ENCODE measurements around the gene VPS4A.

DNA sequence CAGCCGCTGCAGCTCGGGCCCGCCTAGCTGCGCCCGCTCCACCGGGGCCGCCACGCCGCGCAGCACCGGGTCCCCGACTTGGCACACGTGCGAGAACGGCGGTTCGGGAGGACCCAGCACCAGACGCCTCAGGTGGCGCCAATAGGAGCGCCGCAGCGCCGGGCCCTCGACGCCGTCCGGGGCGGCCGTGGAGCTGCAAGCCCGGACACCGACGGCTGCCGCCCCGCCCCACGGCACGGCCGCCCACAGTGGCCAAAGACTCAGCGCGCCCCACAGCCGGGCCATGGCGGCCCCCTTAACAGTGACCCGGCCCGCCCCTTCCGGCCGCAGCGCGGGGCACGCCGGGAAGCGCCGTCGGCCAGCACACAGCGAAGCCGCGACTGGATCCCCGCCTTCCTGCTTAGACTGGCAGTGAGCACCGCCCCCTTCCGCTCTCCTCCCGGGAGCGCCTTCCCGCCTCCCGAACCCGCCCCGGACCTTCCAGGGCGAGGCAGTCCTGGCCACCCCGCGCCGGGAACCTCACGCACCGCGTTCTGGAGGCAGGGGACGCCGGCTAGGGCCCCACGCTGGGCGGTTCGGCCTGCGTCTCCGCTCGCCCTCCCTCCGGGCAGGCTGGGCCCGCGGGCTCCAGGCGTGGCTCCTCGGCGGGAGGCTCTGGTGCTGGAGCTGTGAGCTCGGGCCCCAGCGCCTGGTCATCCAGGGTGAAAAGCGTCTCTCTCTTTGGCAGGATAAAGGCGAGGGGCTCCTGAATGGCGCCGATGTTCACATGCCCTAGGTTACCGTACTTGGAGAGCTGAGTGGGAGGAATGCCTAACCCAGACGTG lies 19.3 kb downstream of the VPS4A start, which contains the start of gene PDF:
- TF ChIP-seq, protein P1, sequence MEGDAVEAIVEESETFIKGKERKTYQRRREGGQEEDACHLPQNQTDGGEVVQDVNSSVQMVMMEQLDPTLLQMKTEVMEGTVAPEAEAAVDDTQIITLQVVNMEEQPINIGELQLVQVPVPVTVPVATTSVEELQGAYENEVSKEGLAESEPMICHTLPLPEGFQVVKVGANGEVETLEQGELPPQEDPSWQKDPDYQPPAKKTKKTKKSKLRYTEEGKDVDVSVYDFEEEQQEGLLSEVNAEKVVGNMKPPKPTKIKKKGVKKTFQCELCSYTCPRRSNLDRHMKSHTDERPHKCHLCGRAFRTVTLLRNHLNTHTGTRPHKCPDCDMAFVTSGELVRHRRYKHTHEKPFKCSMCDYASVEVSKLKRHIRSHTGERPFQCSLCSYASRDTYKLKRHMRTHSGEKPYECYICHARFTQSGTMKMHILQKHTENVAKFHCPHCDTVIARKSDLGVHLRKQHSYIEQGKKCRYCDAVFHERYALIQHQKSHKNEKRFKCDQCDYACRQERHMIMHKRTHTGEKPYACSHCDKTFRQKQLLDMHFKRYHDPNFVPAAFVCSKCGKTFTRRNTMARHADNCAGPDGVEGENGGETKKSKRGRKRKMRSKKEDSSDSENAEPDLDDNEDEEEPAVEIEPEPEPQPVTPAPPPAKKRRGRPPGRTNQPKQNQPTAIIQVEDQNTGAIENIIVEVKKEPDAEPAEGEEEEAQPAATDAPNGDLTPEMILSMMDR (IDR thresholded peaks at IDR 0.05), result no peak
- TF ChIP-seq POLR2AphosphoS5 (IDR thresholded peaks at IDR 0.05) (peak; percentile 64 to 83 (median 64)), POLR2A (IDR thresholded peaks at IDR 0.05) (peak; percentile 52)
